ENCODE data around the gene SECISBP2. TPM values are rescaled to one million over a fixed set of nuclear protein-coding genes. Genes with fewer than 3 reads are reported as not detected.

SECISBP2 gene
- total RNA-seq, 1 donor from 2014 or later, result 56.7 TPM

DNA sequence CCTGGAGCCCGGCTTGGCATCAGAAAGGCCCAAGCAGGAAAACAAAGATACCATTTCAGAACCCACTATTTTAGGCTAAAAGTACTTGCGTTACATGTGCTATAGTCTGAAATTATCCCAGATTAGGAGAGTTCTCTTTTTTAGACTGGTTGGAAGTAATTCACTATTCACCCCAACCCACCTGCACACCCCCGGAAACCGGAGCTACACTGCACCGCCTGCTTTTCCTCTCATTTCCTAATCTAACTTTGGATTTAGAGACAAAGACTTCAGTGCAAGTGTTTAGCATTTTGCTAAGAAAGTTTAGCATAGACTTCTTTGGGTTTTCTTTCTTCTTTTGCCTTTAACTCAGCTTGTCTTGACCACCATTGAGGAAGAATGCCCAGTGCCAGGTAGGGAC, 79.2 kb downstream of the SECISBP2 start:
- no peak for DNase-seq (ENCODE audit: low read depth, low spot score)
- peaks cover 35% of the 10 kb centered on the region for H3K27me3 Mint-ChIP-seq (ENCODE audit: low read depth)
- no peak overlapping the region for H3K4me3 Mint-ChIP-seq
- H3K36me3 Mint-ChIP-seq (ENCODE audit: low read depth), result peaks cover 17% of the 10 kb centered on the region
- H3K27ac Mint-ChIP-seq (ENCODE audit: unreplicated experiment), result no peak overlapping the region
- no peaks in the 10 kb centered on the region for H3K9me3 Mint-ChIP-seq
- TF ChIP-seq, protein P1, sequence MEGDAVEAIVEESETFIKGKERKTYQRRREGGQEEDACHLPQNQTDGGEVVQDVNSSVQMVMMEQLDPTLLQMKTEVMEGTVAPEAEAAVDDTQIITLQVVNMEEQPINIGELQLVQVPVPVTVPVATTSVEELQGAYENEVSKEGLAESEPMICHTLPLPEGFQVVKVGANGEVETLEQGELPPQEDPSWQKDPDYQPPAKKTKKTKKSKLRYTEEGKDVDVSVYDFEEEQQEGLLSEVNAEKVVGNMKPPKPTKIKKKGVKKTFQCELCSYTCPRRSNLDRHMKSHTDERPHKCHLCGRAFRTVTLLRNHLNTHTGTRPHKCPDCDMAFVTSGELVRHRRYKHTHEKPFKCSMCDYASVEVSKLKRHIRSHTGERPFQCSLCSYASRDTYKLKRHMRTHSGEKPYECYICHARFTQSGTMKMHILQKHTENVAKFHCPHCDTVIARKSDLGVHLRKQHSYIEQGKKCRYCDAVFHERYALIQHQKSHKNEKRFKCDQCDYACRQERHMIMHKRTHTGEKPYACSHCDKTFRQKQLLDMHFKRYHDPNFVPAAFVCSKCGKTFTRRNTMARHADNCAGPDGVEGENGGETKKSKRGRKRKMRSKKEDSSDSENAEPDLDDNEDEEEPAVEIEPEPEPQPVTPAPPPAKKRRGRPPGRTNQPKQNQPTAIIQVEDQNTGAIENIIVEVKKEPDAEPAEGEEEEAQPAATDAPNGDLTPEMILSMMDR (conservative IDR thresholded peaks at IDR 0.05), result no peak
- no peaks in the 10 kb centered on the region for H3K4me1 Mint-ChIP-seq

GRCh38 chr9:89398621-89399020, 80.3 kb downstream of the SECISBP2 start:
- H3K27me3 Mint-ChIP-seq (ENCODE audit: low read depth), result peaks cover 37% of the 10 kb centered on the region
- TF ChIP-seq, protein P1 (conservative IDR thresholded peaks at IDR 0.05), result no peak
- H3K4me3 Mint-ChIP-seq, result no peak overlapping the region
- DNase-seq (ENCODE audit: low read depth, low spot score), result no peak
- H3K4me1 Mint-ChIP-seq, result no peaks in the 10 kb centered on the region
- peaks cover 11% of the 10 kb centered on the region for H3K36me3 Mint-ChIP-seq (ENCODE audit: low read depth)
- H3K27ac Mint-ChIP-seq (ENCODE audit: unreplicated experiment), result no peak overlapping the region
- no peaks in the 10 kb centered on the region for H3K9me3 Mint-ChIP-seq

DNA sequence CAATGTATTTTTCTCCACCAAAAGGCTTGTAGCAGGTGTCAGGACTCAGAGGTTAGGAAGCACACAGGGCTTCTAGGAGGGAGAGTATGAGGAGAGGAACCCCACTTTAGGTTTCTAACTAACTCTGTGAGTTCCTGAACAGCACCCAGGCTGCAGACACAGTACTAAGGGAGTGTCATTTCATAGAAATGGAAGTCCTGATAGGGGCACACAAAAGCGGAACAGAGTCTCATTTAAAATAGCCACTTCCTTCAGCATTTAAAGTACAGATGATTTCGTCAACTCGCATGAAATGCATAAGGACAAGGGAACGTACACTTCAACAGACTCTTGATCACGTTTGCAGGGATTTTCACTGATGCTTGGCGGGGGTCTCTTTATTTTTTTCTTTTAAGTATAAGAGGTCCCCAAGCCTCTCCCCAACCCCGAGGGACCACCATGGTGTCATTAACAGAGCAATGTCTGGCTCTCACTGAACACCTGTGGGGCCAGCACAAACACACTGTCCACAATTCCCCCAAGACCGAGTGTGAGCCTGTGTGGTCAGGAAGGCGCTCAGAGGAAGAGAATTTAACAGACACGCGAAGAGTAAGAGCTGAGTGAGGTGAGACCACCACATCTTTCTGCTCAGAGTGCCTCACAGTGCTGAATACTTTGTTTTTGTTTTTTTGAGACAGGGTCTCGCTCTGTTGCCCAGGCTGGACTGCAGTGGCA, 82.3 kb downstream of the SECISBP2 start:
- no peaks in the 10 kb centered on the region for H3K4me1 Mint-ChIP-seq
- H3K9me3 Mint-ChIP-seq, result no peaks in the 10 kb centered on the region
- TF ChIP-seq, protein P1 (conservative IDR thresholded peaks at IDR 0.05), result no peak
- H3K4me3 Mint-ChIP-seq, result no peak overlapping the region
- DNase-seq (ENCODE audit: low read depth, low spot score), result no peak
- H3K36me3 Mint-ChIP-seq (ENCODE audit: low read depth), result peaks cover 11% of the 10 kb centered on the region
- no peak overlapping the region for H3K27ac Mint-ChIP-seq (ENCODE audit: unreplicated experiment)
- H3K27me3 Mint-ChIP-seq (ENCODE audit: low read depth), result peaks cover 45% of the 10 kb centered on the region

GRCh38 chr9:89402695-89403427, 84.6 kb downstream of the SECISBP2 start:
- no peak overlapping the region for H3K4me3 Mint-ChIP-seq
- H3K4me1 Mint-ChIP-seq, result no peaks in the 10 kb centered on the region
- TF ChIP-seq, protein P1 (conservative IDR thresholded peaks at IDR 0.05), result no peak
- H3K9me3 Mint-ChIP-seq, result peaks cover 4% of the 10 kb centered on the region
- DNase-seq (ENCODE audit: low read depth, low spot score), result no peak
- H3K36me3 Mint-ChIP-seq (ENCODE audit: low read depth), result peaks cover 16% of the 10 kb centered on the region
- peaks cover 65% of the 10 kb centered on the region for H3K27me3 Mint-ChIP-seq (ENCODE audit: low read depth)
- no peak overlapping the region for H3K27ac Mint-ChIP-seq (ENCODE audit: unreplicated experiment)

GRCh38 chr9:89404074-89404473, 85.8 kb downstream of the SECISBP2 start:
- no peak overlapping the region for H3K4me3 Mint-ChIP-seq
- H3K9me3 Mint-ChIP-seq, result peaks cover 4% of the 10 kb centered on the region
- no peak overlapping the region for H3K27ac Mint-ChIP-seq (ENCODE audit: unreplicated experiment)
- peaks cover 69% of the 10 kb centered on the region for H3K27me3 Mint-ChIP-seq (ENCODE audit: low read depth)
- no peaks in the 10 kb centered on the region for H3K4me1 Mint-ChIP-seq
- TF ChIP-seq, protein P1 (conservative IDR thresholded peaks at IDR 0.05), result no peak
- no peak for DNase-seq (ENCODE audit: low read depth, low spot score)
- peaks cover 16% of the 10 kb centered on the region for H3K36me3 Mint-ChIP-seq (ENCODE audit: low read depth)
